ENCODE results near the gene SEPTIN14.
"Not testable (repeated sequence)": the region's sequence is repeated elsewhere in the genome, so short reads cannot be mapped to it uniquely, and the experiment has no call there.

GRCh38 chr7:55888378-55888777 is 25.8 kb upstream of the SEPTIN14 start:
- not testable (repeated sequence) for TF ChIP-seq CTCF (IDR thresholded peaks at IDR 0.05); SIN3A (IDR thresholded peaks at IDR 0.05; ENCODE audit: borderline replicate concordance, insufficient read depth, low read depth, low read length); REST (IDR thresholded peaks at IDR 0.05; ENCODE audit: insufficient read depth in 1 of 2, low read depth in 2 of 2, low read length in 1 of 2); POLR2AphosphoS5 (IDR thresholded peaks at IDR 0.05; ENCODE audit: low read depth, low read length)

Data from Panc1 (cell line).